Right atrium auricular region (tissue), 2 donors: ENCODE data around the gene ART5. TPM values are rescaled to one million over a fixed set of nuclear protein-coding genes. Genes with fewer than 3 reads are reported as not detected.
"Not testable (repeated sequence)": the region's sequence is repeated elsewhere in the genome, so short reads cannot be mapped to it uniquely, and the experiment has no call there.

ENCODE experiments used
- DNase-seq: peaks from one replicate; pipeline ENCODE4 v3.0.0-alpha.2; 2019; ENCODE audit warnings: low spot score
- H3K27ac ChIP-seq, 2 donors: fragments of 200-600 bp; sonication (generic); 1 replicate in 1 of 2; 2 replicates in 1 of 2; pipeline ENCODE4 v1.5.1; 2016 to 2019
- H3K27me3 ChIP-seq, 2 donors: fragments of 200-600 bp; sonication (generic); one replicate each; pipeline versions ENCODE4 v1.5.1 to v1.6.0; 2017 to 2019
- H3K36me3 ChIP-seq: fragments of 200-600 bp; sonication (generic); one replicate; pipeline ENCODE4 v1.5.1; 2016
- H3K4me1 ChIP-seq, 2 donors: fragments of 200-600 bp; sonication (generic); one replicate each; pipeline versions ENCODE4 v1.5.1 to v1.6.0; 2017 to 2019
- H3K4me3 ChIP-seq, 2 donors: fragments of 200-600 bp; sonication (generic); 1 replicate in 1 of 2; 2 replicates in 1 of 2; pipeline ENCODE4 v1.5.1; 2017 to 2019; ENCODE audit warnings: mild to moderate bottlenecking in 1 of 2, moderate library complexity in 1 of 2
- H3K9me3 ChIP-seq, 2 donors: fragments of 200-600 bp; sonication (generic); one replicate each; pipeline ENCODE4 v1.5.1; 2019
- CTCF ChIP-seq, 2 donors: fragments of 200-600 bp; sonication (generic); IDR thresholded peaks; one replicate each; pipeline ENCODE4 v1.5.1; 2019; ENCODE audit warnings: antibody characterized with exemption in 2 of 2
- total RNA-seq, 2 donors: library from RNA; depleted of rRNA; stranded (reverse); fragments of >200 nt; gene quantifications; one replicate each; pipeline ENCODE4 v1.1.0, GENCODE V29; 2016

The ART5 gene
- total RNA-seq, 2 donors from 2014 or later, result 0.86 to 1.1 TPM

- Histone ChIP-seq H3K36me3 (no peaks in the 10 kb centered on the region), H3K27me3 (no peaks in the 10 kb centered on the region), H3K4me3 (no peak overlapping the region), H3K4me1 (peaks cover 0 to 4% of the 10 kb centered on the region in 2 donors), H3K9me3 (no peaks in the 10 kb centered on the region), H3K27ac (peak overlapping the region in 1 of 2 donors; percentile 42)
- no peak for TF ChIP-seq CTCF (IDR thresholded peaks at IDR 0.05)
- no peak for DNase-seq
These were observed 37.6 kb downstream of the ART5 start for GRCh38 chr11:3604167-3604566.

- not testable (repeated sequence) for DNase-seq, H3K9me3 ChIP-seq, H3K4me3 ChIP-seq, H3K36me3 ChIP-seq, H3K27ac ChIP-seq, H3K27me3 ChIP-seq, H3K4me1 ChIP-seq
These were observed 41.6 kb downstream of the ART5 start for GRCh38 chr11:3600201-3600600.

- not testable (repeated sequence) for H3K9me3 ChIP-seq, DNase-seq
These were observed 44.0 kb downstream of the ART5 start for GRCh38 chr11:3597743-3598142.

GRCh38 chr11:3591326-3591725 is 50.5 kb downstream of the ART5 start:
- DNase-seq, H3K4me1 ChIP-seq, H3K4me3 ChIP-seq, H3K36me3 ChIP-seq, H3K27me3 ChIP-seq, H3K9me3 ChIP-seq, H3K27ac ChIP-seq: not testable (repeated sequence)

More at GRCh38 chr11:3597743-3598142, 44.0 kb downstream of the ART5 start:
- H3K36me3 ChIP-seq, H3K4me3 ChIP-seq, H3K4me1 ChIP-seq, H3K27ac ChIP-seq, H3K27me3 ChIP-seq: not testable (repeated sequence)

- H3K36me3 ChIP-seq, H3K9me3 ChIP-seq, H3K4me3 ChIP-seq, H3K4me1 ChIP-seq, H3K27me3 ChIP-seq, H3K27ac ChIP-seq, DNase-seq: not testable (repeated sequence)
These were observed 51.6 kb downstream of the ART5 start for GRCh38 chr11:3590193-3590592.

- not testable (repeated sequence) for H3K9me3 ChIP-seq, H3K36me3 ChIP-seq, H3K4me3 ChIP-seq, DNase-seq, H3K27me3 ChIP-seq, H3K27ac ChIP-seq, H3K4me1 ChIP-seq
These were observed 53.0 kb downstream of the ART5 start for GRCh38 chr11:3588776-3589175.

Other genes starting within 250 kb of the ART5 start
- gene ART1, start 3.1 kb upstream of the ART5 start, total RNA-seq, result not detected
- 1 to 10 TPM in 1 of 2 donors, not detected in 1; 1.0 TPM for gene CHRNA10, start 29.4 kb upstream of the ART5 start, total RNA-seq
- gene NUP98, start 155.6 kb upstream of the ART5 start, total RNA-seq, result 10 to 100 TPM; 58.8 to 94.5 TPM
- 10 to 100 TPM; 10.8 to 14.9 TPM for gene PGAP2, start 166.6 kb upstream of the ART5 start, total RNA-seq
- gene RHOG, start 199.0 kb upstream of the ART5 start, total RNA-seq, result 10 to 100 TPM; 20.1 to 48.9 TPM
- gene STIM1, start 213.7 kb upstream of the ART5 start, total RNA-seq, result 10 to 100 TPM; 15.4 to 16.6 TPM